Left renal pelvis (tissue), 4 donors: ENCODE data around the gene LNP1. TPM values are rescaled to one million over a fixed set of nuclear protein-coding genes. Genes with fewer than 3 reads are reported as not detected.
"Not testable (repeated sequence)": the region's sequence is repeated elsewhere in the genome, so short reads cannot be mapped to it uniquely, and the experiment has no call there.

Experiments
- DNase-seq, 4 donors: peaks; one replicate each; pipeline ENCODE4 v3.0.0-alpha.2; 2013; ENCODE audit warnings: low read depth in 4 of 4, low spot score in 3 of 4
- polyA plus RNA-seq, 4 donors: library from polyadenylated mRNA; unstranded; fragments of 120-200 nt; gene quantifications; one replicate each; pipeline ENCODE4 v1.2.1, GENCODE V29; 2013; ENCODE audit not compliant: insufficient read length in 4 of 4

The LNP1 gene
- polyA plus RNA-seq, 4 donors = 6.9 to 10.6 (median 9.2) TPM

GRCh38 chr3:100426067-100426682, 24.8 kb downstream of the LNP1 start:
- no peak for DNase-seq

GRCh38 chr3:100427699-100428098, 26.4 kb downstream of the LNP1 start:
- DNase-seq = no peak

- DNase-seq = no peak
Observed at GRCh38 chr3:100429187-100429716, 27.9 kb downstream of the LNP1 start.

- DNase-seq = no peak
Observed at GRCh38 chr3:100436951-100437350, 35.6 kb downstream of the LNP1 start.

- no peak for DNase-seq
Observed at GRCh38 chr3:100437721-100438622, 36.6 kb downstream of the LNP1 start.

- DNase-seq = no peak
Observed at GRCh38 chr3:100438623-100438974, 37.3 kb downstream of the LNP1 start.

GRCh38 chr3:100440895-100441294, 39.6 kb downstream of the LNP1 start:
- DNase-seq = no peak

- DNase-seq = no peak
Observed at GRCh38 chr3:100443690-100444089, 42.4 kb downstream of the LNP1 start.

- not testable (repeated sequence) for DNase-seq
Observed at GRCh38 chr3:100447067-100447466, 45.7 kb downstream of the LNP1 start.

- DNase-seq = no peak
Observed at GRCh38 chr3:100448079-100448478, 46.7 kb downstream of the LNP1 start.

GRCh38 chr3:100449214-100449613, 47.9 kb downstream of the LNP1 start:
- no peak for DNase-seq

GRCh38 chr3:100454677-100455076, 53.3 kb downstream of the LNP1 start:
- DNase-seq = no peak

GRCh38 chr3:100455841-100456550, 54.7 kb downstream of the LNP1 start:
- no peak for DNase-seq

- no peak for DNase-seq
Observed at GRCh38 chr3:100456745-100457144, 55.4 kb downstream of the LNP1 start.

GRCh38 chr3:100457811-100458210, 56.5 kb downstream of the LNP1 start:
- no peak for DNase-seq

GRCh38 chr3:100458814-100459213, 57.5 kb downstream of the LNP1 start:
- DNase-seq = no peak

- peak in 3 of 4 donors; percentile 33 to 36 (median 34) for DNase-seq
Observed at GRCh38 chr3:100463002-100463401, 61.7 kb downstream of the LNP1 start.

GRCh38 chr3:100463646-100464155, 62.4 kb downstream of the LNP1 start:
- DNase-seq = no peak

GRCh38 chr3:100465892-100466777, 64.8 kb downstream of the LNP1 start:
- no peak for DNase-seq

GRCh38 chr3:100467133-100467532, 65.8 kb downstream of the LNP1 start:
- DNase-seq = no peak
